Large intestine (tissue), 3 donors: Measurements from ENCODE around the gene SCGB1C2. TPM values are rescaled to one million over a fixed set of nuclear protein-coding genes. Genes with fewer than 3 reads are reported as not detected.
A peak's percentile ranks its signal among the peaks of the same experiment; 100 is the strongest.

ENCODE experiments used
- DNase-seq, 2 donors: peaks; one replicate each; pipeline versions ENCODE4 v3.0.0 to v3.0.0-alpha.2; 2013
- H3K27ac ChIP-seq: one replicate; pipeline ENCODE4 v1.5.1; 2013; ENCODE audit warnings: low read length
- H3K27me3 ChIP-seq: 2 replicates; pipeline ENCODE4 v1.6.1; 2013; ENCODE audit warnings: low read length; ENCODE audit not compliant: control insufficient read depth, insufficient read depth
- H3K36me3 ChIP-seq: 2 replicates; pipeline ENCODE4 v1.6.1; 2013; ENCODE audit warnings: low read length; ENCODE audit not compliant: control insufficient read depth, insufficient read depth
- H3K4me1 ChIP-seq: one replicate; pipeline ENCODE4 v1.6.1; 2013; ENCODE audit warnings: low read length; ENCODE audit not compliant: control insufficient read depth, insufficient read depth
- H3K4me3 ChIP-seq: one replicate; pipeline ENCODE4 v1.5.1; 2013; ENCODE audit warnings: low read length
- H3K9me3 ChIP-seq: one replicate; pipeline ENCODE4 v1.6.1; 2013; ENCODE audit warnings: mild to moderate bottlenecking, low read depth, low read length, moderate library complexity; ENCODE audit not compliant: control insufficient read depth
- WGBS: methylation state at CpG from one replicate; pipeline ENCODE4 v1.1.5; 2013; ENCODE audit warnings: low lambda C conversion rate; ENCODE audit not compliant: insufficient coverage; 5-methylcytosine and 5-hydroxymethylcytosine counted together
- polyA plus RNA-seq: library from polyadenylated mRNA; unstranded; fragments of 120-200 nt; gene quantifications from one replicate; pipeline ENCODE4 v1.2.1, GENCODE V29; 2013

Gene SCGB1C2
- polyA plus RNA-seq, 1 donor = not detected

DNA sequence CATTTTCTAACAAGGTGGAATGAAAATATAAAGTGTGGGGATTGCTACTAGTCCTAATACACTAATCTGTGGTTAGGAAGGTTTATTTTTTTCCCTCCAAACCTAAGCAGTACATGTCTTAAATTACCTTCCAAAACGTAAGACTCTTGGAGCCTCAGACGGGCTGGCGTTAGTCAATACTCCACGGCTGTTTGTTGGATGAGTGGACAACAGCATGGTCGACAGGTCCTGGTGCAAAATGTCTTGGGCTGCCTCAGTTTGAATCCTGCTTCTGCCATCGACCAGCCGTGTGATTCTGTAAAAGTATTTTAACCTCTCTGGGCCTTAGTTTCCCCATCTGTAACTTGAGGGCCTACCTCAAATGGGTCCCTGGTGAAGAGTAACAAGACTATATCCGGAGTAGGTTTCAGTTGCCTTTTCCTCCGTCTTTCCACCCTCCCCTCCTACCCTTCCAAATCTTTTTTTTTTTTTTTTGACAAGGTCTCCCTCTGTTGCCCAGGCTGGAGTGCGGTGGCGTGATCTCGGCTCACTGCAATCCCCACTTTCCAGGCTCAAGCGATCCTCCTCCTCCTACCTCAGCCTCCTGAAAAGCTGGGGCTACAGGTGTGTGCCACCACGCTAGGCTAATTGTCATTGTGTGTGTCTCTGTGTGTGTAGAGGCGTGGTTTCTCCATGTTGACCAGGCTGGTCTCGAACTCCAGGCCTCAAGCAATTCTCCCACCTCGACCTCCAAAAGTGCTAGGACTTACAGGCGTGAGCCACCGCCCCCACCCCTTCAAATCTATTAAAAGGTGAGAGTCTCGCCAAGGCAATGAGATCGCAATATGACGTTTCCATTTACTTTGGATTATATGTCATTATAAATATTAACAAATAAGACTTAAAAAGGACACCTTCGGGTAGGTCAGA lies 5.8 kb downstream of the SCGB1C2 start:
- WGBS = no CpG with 5 or more reads among the region's 23 CpGs

DNA sequence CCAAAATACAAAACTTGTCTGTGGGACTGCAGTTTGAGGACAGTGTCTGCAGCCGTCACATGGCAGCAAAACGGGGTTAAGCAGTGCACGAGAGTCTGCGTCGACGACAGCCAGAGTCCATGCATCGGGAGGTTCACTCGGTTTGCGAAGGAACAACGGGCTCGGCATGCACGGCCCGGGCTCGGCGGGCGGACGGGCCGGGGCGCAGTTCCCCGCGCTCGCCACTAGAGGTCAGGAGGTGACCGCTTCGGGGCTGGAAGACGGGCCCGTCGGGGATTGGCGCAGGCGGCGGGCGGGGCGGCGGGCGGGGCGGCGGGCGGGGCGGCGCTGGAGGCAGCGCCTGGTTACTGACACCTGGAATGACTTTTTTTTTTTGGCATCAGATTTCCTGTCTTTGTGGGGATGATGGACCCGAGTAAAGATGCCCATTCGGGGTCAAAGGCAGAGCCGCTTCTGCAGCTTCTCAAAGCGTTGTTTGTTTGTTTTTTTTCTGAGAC lies 6.5 kb downstream of the SCGB1C2 start:
- H3K27ac ChIP-seq = no peak overlapping the region
- H3K36me3 ChIP-seq = no peaks in the 10 kb centered on the region
- no CpG with 5 or more reads among the region's 44 CpGs for WGBS
- H3K27me3 ChIP-seq = peaks cover 13% of the 10 kb centered on the region
- no peaks in the 10 kb centered on the region for H3K4me1 ChIP-seq
- DNase-seq = peak; percentile 62 to 76
- no peak overlapping the region for H3K4me3 ChIP-seq
- H3K9me3 ChIP-seq = no peaks in the 10 kb centered on the region

More for the DNA sequence above, 5.8 kb downstream of the SCGB1C2 start:
- Histone ChIP-seq H3K27ac (no peak overlapping the region), H3K4me3 (no peak overlapping the region), H3K9me3 (no peaks in the 10 kb centered on the region), H3K27me3 (peaks cover 13% of the 10 kb centered on the region), H3K36me3 (no peaks in the 10 kb centered on the region), H3K4me1 (no peaks in the 10 kb centered on the region)
- no peak for DNase-seq

GRCh38 chr17:144936-145670 lies 7.7 kb downstream of the SCGB1C2 start:
- Histone ChIP-seq H3K36me3 (no peaks in the 10 kb centered on the region), H3K4me1 (no peaks in the 10 kb centered on the region), H3K4me3 (no peak overlapping the region), H3K27ac (no peak overlapping the region), H3K27me3 (peaks cover 13% of the 10 kb centered on the region), H3K9me3 (no peaks in the 10 kb centered on the region)
- no peak for DNase-seq
- WGBS = no CpG with 5 or more reads among the region's 7 CpGs

- Histone ChIP-seq H3K36me3 (no peaks in the 10 kb centered on the region), H3K4me1 (no peaks in the 10 kb centered on the region), H3K27ac (no peak overlapping the region), H3K9me3 (no peaks in the 10 kb centered on the region), H3K27me3 (peaks cover 13% of the 10 kb centered on the region), H3K4me3 (no peak overlapping the region)
- no peak for DNase-seq
- WGBS = no CpG with 5 or more reads among the region's 16 CpGs
These were observed 8.5 kb downstream of the SCGB1C2 start for GRCh38 chr17:145671-146541.

DNA sequence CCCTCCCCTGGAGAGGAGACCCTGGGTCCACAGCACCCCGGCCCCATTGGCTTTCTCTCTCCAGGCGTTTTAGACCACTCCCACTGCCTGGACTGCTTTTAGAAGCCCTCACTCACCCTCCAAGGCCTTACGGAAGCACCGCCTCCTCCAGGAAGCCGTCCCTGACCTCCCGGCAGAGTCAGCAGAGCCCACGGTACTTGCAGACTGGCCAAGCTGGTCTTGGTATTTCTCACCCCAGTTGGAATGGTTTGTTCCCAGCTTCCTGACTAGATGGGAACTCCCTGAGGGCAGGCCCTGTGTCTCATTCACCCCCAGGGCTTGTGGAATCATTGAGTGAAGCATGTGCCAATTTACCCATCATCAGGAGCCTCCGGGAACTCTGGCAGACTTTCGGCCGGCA lies 9.2 kb downstream of the SCGB1C2 start:
- no peak for DNase-seq
- WGBS = no CpG with 5 or more reads among the region's 10 CpGs
- H3K36me3 ChIP-seq = no peaks in the 10 kb centered on the region
- no peaks in the 10 kb centered on the region for H3K4me1 ChIP-seq
- no peak overlapping the region for H3K27ac ChIP-seq
- no peaks in the 10 kb centered on the region for H3K9me3 ChIP-seq
- peaks cover 13% of the 10 kb centered on the region for H3K27me3 ChIP-seq
- no peak overlapping the region for H3K4me3 ChIP-seq

GRCh38 chr17:146983-147761 lies 9.8 kb downstream of the SCGB1C2 start:
- H3K9me3 ChIP-seq = no peaks in the 10 kb centered on the region
- H3K36me3 ChIP-seq = no peaks in the 10 kb centered on the region
- H3K4me1 ChIP-seq = no peaks in the 10 kb centered on the region
- WGBS = no CpG with 5 or more reads among the region's 27 CpGs
- DNase-seq = no peak
- H3K27ac ChIP-seq = no peak overlapping the region
- no peak overlapping the region for H3K4me3 ChIP-seq
- H3K27me3 ChIP-seq = peaks cover 11% of the 10 kb centered on the region

GRCh38 chr17:147796-148740 lies 10.7 kb downstream of the SCGB1C2 start:
- H3K9me3 ChIP-seq = no peaks in the 10 kb centered on the region
- H3K4me3 ChIP-seq = no peak overlapping the region
- no peak overlapping the region for H3K27ac ChIP-seq
- H3K4me1 ChIP-seq = no peaks in the 10 kb centered on the region
- no peak for DNase-seq
- peaks cover 4% of the 10 kb centered on the region for H3K27me3 ChIP-seq
- H3K36me3 ChIP-seq = no peaks in the 10 kb centered on the region
- no CpG with 5 or more reads among the region's 17 CpGs for WGBS

DNA sequence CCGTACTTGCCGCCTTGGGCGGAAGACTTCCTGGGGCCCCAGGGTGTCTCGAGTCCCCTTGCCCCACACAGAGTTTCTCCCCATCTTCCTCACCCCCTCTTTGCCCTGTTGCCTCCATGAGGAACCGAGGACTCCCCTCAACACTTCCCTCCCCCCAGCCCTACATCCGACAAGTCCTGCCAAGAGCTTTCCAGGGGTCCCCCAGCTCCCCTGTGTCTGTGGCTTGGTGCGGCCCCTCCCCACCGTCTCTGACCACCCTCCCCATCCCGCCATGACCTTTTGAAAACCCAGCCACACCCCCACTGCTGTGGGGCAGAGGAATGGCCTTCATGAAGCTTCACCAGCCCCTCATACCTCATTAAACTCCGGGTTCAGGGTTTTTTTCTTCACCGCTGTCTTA lies 11.4 kb downstream of the SCGB1C2 start:
- no CpG with 5 or more reads among the region's 11 CpGs for WGBS
- no peak overlapping the region for H3K27ac ChIP-seq
- no peaks in the 10 kb centered on the region for H3K9me3 ChIP-seq
- H3K4me1 ChIP-seq = no peaks in the 10 kb centered on the region
- no peaks in the 10 kb centered on the region for H3K27me3 ChIP-seq
- H3K36me3 ChIP-seq = no peaks in the 10 kb centered on the region
- H3K4me3 ChIP-seq = no peak overlapping the region
- DNase-seq = no peak

DNA sequence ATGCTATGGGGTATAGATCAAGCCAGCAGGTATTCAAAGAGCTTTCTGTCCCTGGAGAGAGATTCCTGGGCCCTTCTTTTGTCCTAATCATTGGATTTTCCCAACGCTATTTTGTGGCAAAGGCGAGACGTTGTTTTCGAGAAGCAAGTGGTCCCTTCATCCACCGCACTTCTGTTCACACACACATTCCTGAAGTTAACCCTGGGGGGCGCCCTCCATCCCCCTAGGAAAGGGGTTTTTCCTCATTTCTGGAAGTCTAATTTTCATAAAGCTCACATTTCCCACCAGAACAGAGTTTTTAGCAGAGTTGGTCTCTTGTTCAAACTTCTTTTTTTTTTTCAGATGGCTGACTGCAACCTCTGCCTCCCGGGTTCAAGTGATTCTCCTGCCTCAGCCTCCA lies 11.9 kb downstream of the SCGB1C2 start:
- Histone ChIP-seq H3K9me3 (no peaks in the 10 kb centered on the region), H3K27me3 (no peaks in the 10 kb centered on the region), H3K27ac (no peak overlapping the region), H3K36me3 (no peaks in the 10 kb centered on the region), H3K4me1 (no peaks in the 10 kb centered on the region), H3K4me3 (no peak overlapping the region)
- 100% methylated on average over 1 of the region's 7 CpGs for WGBS
- no peak for DNase-seq
